GM21619 (cell line): Measurements from ENCODE around the gene DLG3.
A peak's percentile ranks its signal among the peaks of the same experiment; 100 is the strongest.
"Not testable (repeated sequence)": the region's sequence is repeated elsewhere in the genome, so short reads cannot be mapped to it uniquely, and the experiment has no call there.

Source experiments
- ATAC-seq: cut with Tn5 transposase; IDR thresholded peaks from one replicate; pipeline ENCODE4 v1.9.1; 2021; ENCODE audit not compliant: unreplicated experiment

DLG3 gene

GRCh38 chrX:70444326-70444945, at the start of gene DLG3:
Gene DLG3, plus strand, starts transcription at chrX:70444835. Its CDS starts 367 bp downstream, at chrX:70445202.
- no peak for ATAC-seq

- no peak for ATAC-seq
Measured at GRCh38 chrX:70398899-70399298, 45.7 kb upstream of the DLG3 start.

DNA sequence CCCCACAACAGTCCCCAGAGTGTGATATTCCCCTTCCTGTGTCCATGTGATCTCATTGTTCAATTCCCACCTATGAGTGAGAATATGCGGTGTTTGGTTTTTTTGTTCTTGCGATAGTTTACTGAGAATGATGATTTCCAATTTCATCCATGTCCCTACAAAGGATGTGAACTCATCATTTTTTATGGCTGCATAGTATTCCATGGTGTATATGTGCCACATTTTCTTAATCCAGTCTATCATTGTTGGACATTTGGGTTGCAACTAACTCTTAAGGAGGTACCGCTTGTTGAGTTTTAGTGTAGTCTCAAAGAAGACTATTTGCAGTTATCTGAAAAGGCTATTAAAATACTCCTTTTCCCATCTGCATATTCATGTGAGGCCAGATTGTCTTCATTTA, 44.5 kb upstream of the DLG3 start:
- not testable (repeated sequence) for ATAC-seq

DNA sequence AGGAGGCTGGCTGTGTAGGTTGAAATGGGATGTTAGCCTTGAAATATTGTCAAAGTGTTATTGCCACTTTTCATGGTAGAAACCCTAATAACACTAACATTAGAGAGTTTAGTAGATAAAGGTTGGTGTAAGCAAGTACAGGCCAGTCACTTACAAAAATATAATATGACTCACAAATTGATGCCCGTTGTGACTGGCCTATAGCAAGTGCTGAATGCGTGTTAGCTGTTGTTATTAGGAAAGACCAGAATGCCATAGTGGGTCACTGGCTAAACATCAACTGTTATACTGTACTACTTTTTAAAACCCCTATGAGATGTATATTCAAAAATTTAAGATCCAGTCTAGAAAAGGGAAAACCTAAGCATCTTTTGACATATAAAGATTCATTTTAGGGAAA, 41.9 kb upstream of the DLG3 start:
- no peak for ATAC-seq

DNA sequence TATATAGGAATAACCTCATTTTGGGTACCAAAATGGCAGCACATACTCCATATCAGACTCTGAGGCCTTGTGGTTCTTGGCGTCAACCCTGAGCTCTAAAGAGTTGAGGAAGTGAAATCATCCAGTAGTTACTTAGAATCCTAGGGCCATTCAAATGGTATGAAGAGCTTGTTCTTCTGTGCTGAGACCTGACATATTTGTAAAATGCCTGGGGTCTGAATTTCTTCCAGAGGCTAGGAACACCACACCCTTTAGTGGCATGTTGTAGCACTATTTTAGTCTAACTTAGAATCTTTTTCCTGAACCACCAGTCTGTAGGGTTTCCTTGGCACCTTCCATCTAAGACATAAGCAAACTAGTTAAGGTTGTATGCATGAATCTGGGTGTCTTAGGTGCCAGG, 39.6 kb upstream of the DLG3 start:
- ATAC-seq, result no peak

DNA sequence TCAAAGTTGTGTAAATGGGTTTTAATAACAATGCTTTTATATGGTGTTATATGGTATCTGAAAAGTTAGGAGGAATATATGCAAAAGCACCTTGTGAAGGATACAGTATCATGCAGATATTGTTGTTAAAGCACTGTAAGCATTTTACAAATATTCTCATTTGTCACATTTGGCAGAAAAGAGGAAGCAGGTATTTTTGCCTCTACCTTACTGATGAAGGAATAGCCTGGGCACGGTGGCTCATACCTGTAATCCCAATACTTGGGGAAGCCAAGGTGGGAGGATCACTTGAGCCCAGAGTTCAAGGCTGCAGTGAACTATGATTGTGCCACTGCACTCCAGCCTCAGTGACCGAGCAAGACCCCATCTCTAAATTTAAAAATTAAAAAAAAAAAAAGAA, 33.7 kb upstream of the DLG3 start:
- no peak for ATAC-seq

DNA sequence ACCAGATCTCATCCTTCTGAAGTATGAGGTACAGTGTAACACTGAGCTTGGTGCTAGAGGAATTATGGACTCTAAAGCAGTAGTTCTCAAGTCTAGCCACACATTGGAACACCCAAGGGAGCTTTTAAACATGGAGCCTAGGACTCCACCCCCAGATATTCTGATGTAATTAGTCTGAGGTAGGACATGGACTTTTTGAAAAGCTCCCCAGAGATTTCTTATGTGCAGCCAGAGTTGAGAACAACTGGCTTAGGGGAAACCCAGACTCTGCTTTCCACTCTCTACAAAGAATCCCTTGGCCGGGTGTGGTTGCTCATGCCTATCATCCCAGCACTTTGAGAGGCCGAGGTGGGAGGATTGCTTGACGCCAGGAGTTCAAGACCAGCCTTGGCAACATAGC, 33.2 kb upstream of the DLG3 start:
- no peak for ATAC-seq

GRCh38 chrX:70421618-70422017, 23.0 kb upstream of the DLG3 start:
- ATAC-seq, result no peak

DNA sequence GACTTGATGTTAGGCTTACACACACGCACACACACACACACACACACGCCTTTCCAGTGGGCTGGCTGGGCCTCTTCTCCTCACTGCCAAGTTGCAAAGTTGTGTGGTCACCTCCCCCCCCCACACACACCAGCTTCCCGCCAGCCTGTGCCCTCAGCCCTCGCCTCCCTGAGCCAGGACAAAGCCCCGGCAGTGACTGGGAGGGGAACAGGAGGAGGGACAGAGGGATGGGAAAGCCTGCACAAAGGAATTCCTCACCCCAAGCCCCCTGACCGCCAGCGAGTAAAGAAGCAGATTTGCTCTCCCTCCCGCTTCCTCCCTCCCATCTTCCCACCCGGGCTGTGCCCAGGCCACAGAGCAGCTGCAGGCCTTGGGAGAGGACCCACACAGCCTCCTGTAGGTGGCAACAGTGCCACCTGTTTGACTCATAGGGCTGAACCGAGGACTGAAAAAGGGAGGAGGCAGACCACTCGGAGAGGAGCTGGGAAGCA, 21.7 kb upstream of the DLG3 start, which contains the start of gene GDPD2:
Gene GDPD2 (plus strand): TSS at position 464 of the 491 bp plus-strand sequence. CDS start 1,671 bp downstream, outside the sequence.
- ATAC-seq, result no peak

- ATAC-seq, result no peak
Measured at GRCh38 chrX:70423936-70424675, 20.5 kb upstream of the DLG3 start.

DNA sequence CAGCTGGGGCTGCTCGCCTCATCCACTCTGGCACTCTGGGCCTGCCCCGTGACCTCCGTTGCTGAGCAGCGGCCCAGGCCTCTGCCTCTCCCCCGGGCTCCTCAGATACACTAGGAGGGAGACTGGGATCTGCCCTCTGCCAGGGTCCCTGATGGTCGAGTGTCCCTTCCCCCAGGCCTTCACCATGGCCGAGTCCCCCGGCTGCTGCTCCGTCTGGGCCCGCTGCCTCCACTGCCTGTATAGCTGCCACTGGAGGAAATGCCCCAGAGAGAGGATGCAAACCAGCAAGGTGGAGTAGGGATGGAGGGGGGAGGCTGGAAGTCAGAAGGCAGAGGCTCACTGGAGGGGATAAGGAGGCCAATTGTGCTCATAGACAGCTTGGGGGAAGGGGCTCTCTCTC, 19.8 kb upstream of the DLG3 start:
- no peak for ATAC-seq

GRCh38 chrX:70426286-70427278, 18.1 kb upstream of the DLG3 start:
- no peak for ATAC-seq

DNA sequence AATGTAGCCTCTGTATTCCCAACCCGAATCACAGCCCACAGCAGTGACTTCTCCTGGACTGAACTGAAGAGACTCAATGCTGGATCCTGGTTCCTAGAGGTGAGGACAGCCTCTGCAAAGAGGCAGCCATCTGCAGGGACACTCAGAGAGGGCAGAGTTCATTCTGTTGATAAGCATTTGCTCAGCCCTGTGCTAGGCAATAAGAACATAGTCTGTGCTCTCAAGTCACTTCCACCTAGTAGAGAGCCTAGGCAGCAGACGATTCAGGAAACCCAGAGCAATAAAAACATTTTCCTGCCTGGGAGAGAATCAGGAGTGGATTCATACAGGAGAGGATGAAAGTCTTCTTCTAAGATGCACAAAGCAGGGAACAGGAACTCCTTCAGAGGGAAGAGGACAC, 17.3 kb upstream of the DLG3 start:
- no peak for ATAC-seq

GRCh38 chrX:70429759-70430158, 14.9 kb upstream of the DLG3 start:
- ATAC-seq, result no peak

DNA sequence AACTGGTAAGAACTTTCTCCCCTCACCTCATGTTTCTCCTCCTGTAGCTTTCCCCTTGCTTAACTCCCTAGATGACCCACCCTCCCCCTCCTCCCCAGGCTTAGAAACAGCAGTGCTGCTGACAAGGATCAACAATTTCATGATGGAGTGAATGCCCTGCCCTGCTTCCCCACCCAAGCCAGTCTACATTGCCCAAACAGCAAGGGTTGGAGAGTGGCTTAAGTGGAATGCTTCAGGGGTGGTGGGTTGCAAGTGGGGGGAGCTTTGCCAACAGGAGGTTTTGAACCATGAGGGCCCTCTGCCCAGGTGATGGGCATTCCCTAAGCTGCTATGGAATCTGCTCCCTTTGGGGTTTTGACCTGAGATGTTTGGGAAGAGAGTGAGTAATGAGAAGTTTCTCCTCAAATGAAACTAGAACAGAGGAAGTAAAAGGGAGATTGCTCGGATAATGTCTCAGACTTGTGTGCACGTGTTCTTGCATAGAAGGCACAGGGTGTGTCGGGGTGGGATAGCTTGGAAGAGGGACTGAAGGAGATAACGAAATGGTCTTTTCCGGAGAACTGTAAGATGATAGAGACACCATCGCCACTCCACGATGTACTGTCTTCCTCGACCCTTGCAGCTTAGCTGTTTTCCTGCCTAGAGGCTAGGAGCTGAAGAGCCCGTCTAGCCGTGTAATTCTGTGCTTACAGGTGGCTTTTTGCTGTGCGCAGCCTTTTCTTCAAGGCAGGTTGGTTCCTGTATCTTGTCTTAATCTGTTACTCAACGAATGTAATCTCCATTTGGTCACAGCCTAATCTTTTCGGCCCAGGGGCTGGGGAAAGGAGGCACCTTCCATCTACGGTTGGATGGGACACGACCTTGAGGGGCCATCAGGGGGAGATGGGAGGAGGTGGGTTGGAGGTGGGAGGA, 11.4 kb upstream of the DLG3 start:
- ATAC-seq, result no peak

- ATAC-seq, result peak; percentile 60
Measured at GRCh38 chrX:70433848-70434351, 10.7 kb upstream of the DLG3 start.

DNA sequence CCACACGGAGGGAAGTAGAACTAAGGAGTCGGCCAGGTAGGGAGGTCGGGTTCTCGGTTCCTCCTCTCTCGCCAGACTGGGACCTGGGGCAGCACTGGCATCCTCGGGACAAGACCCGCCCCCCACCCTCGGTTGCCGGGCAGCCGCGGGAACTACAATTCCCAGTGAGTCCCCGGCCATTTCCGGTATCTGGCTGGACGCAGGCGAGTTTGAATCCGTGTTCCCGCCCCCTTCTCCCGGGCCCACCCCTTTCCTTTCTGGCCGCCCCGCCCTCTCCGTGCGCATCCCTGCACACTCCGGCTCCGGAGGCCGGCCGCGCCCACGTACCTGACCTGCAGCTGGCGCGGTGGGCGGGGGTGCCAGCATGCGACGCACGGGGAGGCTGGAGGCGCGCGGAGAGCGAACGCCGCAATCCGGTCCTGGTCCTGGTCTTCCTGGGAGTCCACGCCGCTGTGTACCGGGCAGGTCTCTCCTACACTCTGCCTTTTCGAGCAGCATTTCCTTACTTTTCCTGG, 10.2 kb upstream of the DLG3 start:
- peak; percentile 66 for ATAC-seq

GRCh38 chrX:70434914-70435586, 9.6 kb upstream of the DLG3 start:
- no peak for ATAC-seq

- ATAC-seq, result no peak
Measured at GRCh38 chrX:70436343-70436742, 8.3 kb upstream of the DLG3 start.
